NCI-H1694 treated with DMSO at 0.1 percent for 48 hours (cell line): Measurements from ENCODE around the gene NOVA1.

Experiments
- DNase-seq: peaks from one replicate; lab custom pipeline; 2025; lab: John Stamatoyannopoulos, UW

The NOVA1 gene

GRCh38 chr14:26444822-26445221 lies 153.0 kb downstream of the NOVA1 start:
- DNase-seq, result no peak

- peak; percentile 10 for DNase-seq
Measured at GRCh38 chr14:26443654-26444053, 154.2 kb downstream of the NOVA1 start.

- DNase-seq, result no peak
Measured at GRCh38 chr14:26429205-26429604, 168.6 kb downstream of the NOVA1 start.

- DNase-seq, result no peak
Measured at GRCh38 chr14:26427097-26427496, 170.7 kb downstream of the NOVA1 start.

- DNase-seq, result no peak
Measured at GRCh38 chr14:26424537-26424936, 173.3 kb downstream of the NOVA1 start.

GRCh38 chr14:26415618-26416123 lies 182.2 kb downstream of the NOVA1 start:
- DNase-seq, result no peak

GRCh38 chr14:26414926-26415325 lies 182.9 kb downstream of the NOVA1 start:
- DNase-seq, result no peak

- no peak for DNase-seq
Measured at GRCh38 chr14:26414103-26414502, 183.7 kb downstream of the NOVA1 start.

- DNase-seq, result no peak
Measured at GRCh38 chr14:26412421-26412820, 185.4 kb downstream of the NOVA1 start.

GRCh38 chr14:26410189-26410685 lies 187.6 kb downstream of the NOVA1 start:
- no peak for DNase-seq

GRCh38 chr14:26404927-26405326 lies 192.9 kb downstream of the NOVA1 start:
- no peak for DNase-seq

- no peak for DNase-seq
Measured at GRCh38 chr14:26403760-26404159, 194.1 kb downstream of the NOVA1 start.

- peak; percentile 19 for DNase-seq
Measured at GRCh38 chr14:26402126-26402525, 195.7 kb downstream of the NOVA1 start.

GRCh38 chr14:26401179-26401968 lies 196.5 kb downstream of the NOVA1 start:
- DNase-seq, result peak; percentile 84

- no peak for DNase-seq
Measured at GRCh38 chr14:26400373-26400772, 197.5 kb downstream of the NOVA1 start.

GRCh38 chr14:26398616-26399015 lies 199.2 kb downstream of the NOVA1 start:
- no peak for DNase-seq
